BJ (cell line): ENCODE results near the gene PIGK. TPM values are rescaled to one million over a fixed set of nuclear protein-coding genes. Genes with fewer than 3 reads are reported as not detected.

Source experiments
- CTCF ChIA-PET: fragments of 350-600 bp; formaldehyde crosslinking; extraction: SDS; loops from one replicate; lab custom pipeline; 2021; ENCODE audit warnings: antibody characterized with exemption, inconsistent platforms; lab: Yijun Ruan, JAX
- POLR2A ChIA-PET: fragments of 300-600 bp; sonication (Branson Sonifier 250); formaldehyde crosslinking; extraction: SDS; loops from one replicate; lab custom pipeline; 2021; ENCODE audit warnings: antibody characterized with exemption; lab: Charles Lee
- DNase-seq: peaks from one replicate; pipeline ENCODE4 v3.0.0-alpha.2; 2011; ENCODE audit warnings: low read depth
- H3K27me3 ChIP-seq: 2 replicates; pipeline ENCODE4 v1.6.0; 2011; ENCODE audit warnings: low read length; ENCODE audit not compliant: control insufficient read depth, insufficient read depth
- H3K36me3 ChIP-seq: 2 replicates; pipeline ENCODE4 v1.5.1; 2011; ENCODE audit warnings: low read length; ENCODE audit not compliant: control insufficient read depth, insufficient read depth
- H3K4me3 ChIP-seq: 2 replicates; pipeline ENCODE4 v1.5.1; 2011; ENCODE audit warnings: low read depth, mild to moderate bottlenecking, control low read depth, low read length
- polyA plus RNA-seq: library from polyadenylated mRNA; depleted of rRNA; stranded (reverse); fragments of >200 nt; gene quantifications from 2 replicates; pipeline ENCODE4 v1.2.3, GENCODE V29; 2011
- TF ChIP-seq, protein P1 (sequence below): IDR thresholded peaks from 2 replicates; pipeline ENCODE4 v1.5.1; 2011; ENCODE audit warnings: low read depth, mild to moderate bottlenecking, control low read depth, inconsistent platforms, low read length, moderate library complexity; ENCODE audit not compliant: insufficient read depth

Gene PIGK
- polyA plus RNA-seq, 1 experiment = 12.7 TPM

- TF ChIP-seq, protein P1, sequence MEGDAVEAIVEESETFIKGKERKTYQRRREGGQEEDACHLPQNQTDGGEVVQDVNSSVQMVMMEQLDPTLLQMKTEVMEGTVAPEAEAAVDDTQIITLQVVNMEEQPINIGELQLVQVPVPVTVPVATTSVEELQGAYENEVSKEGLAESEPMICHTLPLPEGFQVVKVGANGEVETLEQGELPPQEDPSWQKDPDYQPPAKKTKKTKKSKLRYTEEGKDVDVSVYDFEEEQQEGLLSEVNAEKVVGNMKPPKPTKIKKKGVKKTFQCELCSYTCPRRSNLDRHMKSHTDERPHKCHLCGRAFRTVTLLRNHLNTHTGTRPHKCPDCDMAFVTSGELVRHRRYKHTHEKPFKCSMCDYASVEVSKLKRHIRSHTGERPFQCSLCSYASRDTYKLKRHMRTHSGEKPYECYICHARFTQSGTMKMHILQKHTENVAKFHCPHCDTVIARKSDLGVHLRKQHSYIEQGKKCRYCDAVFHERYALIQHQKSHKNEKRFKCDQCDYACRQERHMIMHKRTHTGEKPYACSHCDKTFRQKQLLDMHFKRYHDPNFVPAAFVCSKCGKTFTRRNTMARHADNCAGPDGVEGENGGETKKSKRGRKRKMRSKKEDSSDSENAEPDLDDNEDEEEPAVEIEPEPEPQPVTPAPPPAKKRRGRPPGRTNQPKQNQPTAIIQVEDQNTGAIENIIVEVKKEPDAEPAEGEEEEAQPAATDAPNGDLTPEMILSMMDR = no peak
- ChIA-PET CTCF (interaction anchor here (0.6 to 1.1 kb wide), 3 partner anchors 10 to 12 kb away, joined by 3 to 4 read pairs (median 3); no protein-coding TSS in a partner anchor), POLR2A (no interaction called here)
- DNase-seq = no peak
- Histone ChIP-seq H3K4me3 (no peak overlapping the region), H3K27me3 (no peaks in the 10 kb centered on the region), H3K36me3 (no peaks in the 10 kb centered on the region)
These were observed 170.6 kb downstream of the PIGK start for GRCh38 chr1:77048615-77049005.

DNA sequence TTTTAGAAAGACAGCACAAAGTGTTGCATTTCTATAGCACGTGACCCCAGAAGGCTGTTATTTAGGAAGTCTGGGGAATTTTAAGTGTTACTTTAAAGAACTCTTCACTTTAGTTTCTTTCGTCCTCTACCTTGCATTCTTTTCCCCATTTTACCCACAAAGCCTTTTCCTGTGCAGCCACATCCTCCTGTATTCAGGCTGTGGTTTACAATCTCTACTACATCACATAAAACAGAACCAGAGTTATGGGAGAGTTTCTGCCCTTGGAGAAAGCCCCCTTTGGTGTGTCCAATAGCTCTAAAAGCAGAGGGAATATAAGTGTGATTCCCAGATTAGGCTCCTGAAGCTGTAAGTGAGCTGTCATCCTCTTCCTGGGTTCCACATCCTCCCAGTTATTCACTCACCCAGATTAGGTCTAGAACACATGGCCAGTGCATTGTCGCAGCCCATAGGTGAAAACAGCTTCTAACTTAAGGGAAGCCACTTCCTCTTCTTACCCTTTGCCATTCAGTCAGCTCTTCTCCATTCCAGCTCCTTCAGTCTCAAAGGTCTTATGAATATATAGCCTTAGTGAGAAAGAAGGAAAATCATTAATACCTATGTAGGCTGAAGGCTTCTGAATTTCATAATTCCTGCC lies 171.1 kb downstream of the PIGK start:
- H3K27me3 ChIP-seq = no peaks in the 10 kb centered on the region
- DNase-seq = no peak
- ChIA-PET CTCF (interaction anchor here (0.6 to 1.1 kb wide), 2 partner anchors 10 to 12 kb away, joined by 3 to 4 read pairs; no protein-coding TSS in a partner anchor), POLR2A (no interaction called here)
- no peak overlapping the region for H3K4me3 ChIP-seq
- H3K36me3 ChIP-seq = no peaks in the 10 kb centered on the region
- TF ChIP-seq, protein P1 = no peak

- Histone ChIP-seq H3K27me3 (no peaks in the 10 kb centered on the region), H3K36me3 (no peaks in the 10 kb centered on the region), H3K4me3 (no peak overlapping the region)
- TF ChIP-seq, protein P1 = no peak
- ChIA-PET POLR2A (no interaction called here), CTCF (interaction anchor here (1.1 kb wide), 1 partner anchor 10 kb away, joined by 4 read pairs; no protein-coding TSS in a partner anchor)
- no peak for DNase-seq
These were observed 171.7 kb downstream of the PIGK start for GRCh38 chr1:77047575-77047974.

DNA sequence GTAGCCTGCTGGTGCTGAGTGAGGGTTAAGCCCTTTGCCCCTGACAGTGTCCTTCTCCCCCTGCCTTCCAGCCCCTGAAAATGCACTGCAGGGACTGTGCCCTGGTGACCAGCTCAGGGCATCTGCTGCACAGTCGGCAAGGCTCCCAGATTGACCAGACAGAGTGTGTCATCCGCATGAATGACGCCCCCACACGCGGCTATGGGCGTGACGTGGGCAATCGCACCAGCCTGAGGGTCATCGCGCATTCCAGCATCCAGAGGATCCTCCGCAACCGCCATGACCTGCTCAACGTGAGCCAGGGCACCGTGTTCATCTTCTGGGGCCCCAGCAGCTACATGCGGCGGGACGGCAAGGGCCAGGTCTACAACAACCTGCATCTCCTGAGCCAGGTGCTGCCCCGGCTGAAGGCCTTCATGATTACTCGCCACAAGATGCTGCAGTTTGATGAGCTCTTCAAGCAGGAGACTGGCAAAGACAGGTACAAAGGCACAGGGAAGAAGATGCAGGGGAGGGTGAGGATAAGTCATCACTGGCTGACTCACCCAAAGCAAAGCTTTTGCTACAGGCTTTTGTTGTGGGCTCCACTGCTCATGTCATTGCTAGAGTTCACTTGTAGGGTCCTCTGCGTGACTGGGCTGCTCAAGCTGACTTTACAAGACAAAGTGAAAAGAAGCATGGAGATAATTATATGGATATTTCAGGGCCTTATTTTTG lies 174.9 kb downstream of the PIGK start:
- TF ChIP-seq, protein P1 = no peak
- Histone ChIP-seq H3K36me3 (no peaks in the 10 kb centered on the region), H3K27me3 (no peaks in the 10 kb centered on the region), H3K4me3 (no peak overlapping the region)
- DNase-seq = no peak
- ChIA-PET CTCF (no interaction called here), POLR2A (no interaction called here)

- POLR2A ChIA-PET = no interaction called here
- CTCF ChIA-PET = no interaction called here
- no peaks in the 10 kb centered on the region for H3K36me3 ChIP-seq
- no peak for DNase-seq
- TF ChIP-seq, protein P1 = no peak
- no peaks in the 10 kb centered on the region for H3K27me3 ChIP-seq
- no peak overlapping the region for H3K4me3 ChIP-seq
These were observed 178.4 kb downstream of the PIGK start for GRCh38 chr1:77040826-77041225.
